DOHH2 (cell line): ENCODE data around the gene MRPL27.
A peak's percentile ranks its signal among the peaks of the same experiment; 100 is the strongest.

Experiments
- H3F3A ChIP-seq: fragments of 200-600 bp; sonication (generic), shearing (Covaris generic); 2 replicates; pipeline ENCODE4 v1.6.0; 2016; ENCODE audit warnings: antibody characterized with exemption, mild to moderate bottlenecking; ENCODE audit not compliant: control insufficient read depth, insufficient read depth
- H3K27ac ChIP-seq: fragments of 200-600 bp; sonication (generic); 2 replicates; pipeline ENCODE4 v1.5.1; 2014; ENCODE audit warnings: low read depth, mild to moderate bottlenecking, low read length, moderate library complexity
- H3K27me3 ChIP-seq: fragments of 200-600 bp; sonication (generic); 2 replicates; pipeline ENCODE4 v1.6.1; 2014; ENCODE audit warnings: mild to moderate bottlenecking, low read length, mixed read lengths; ENCODE audit not compliant: control insufficient read depth
- H3K36me3 ChIP-seq: fragments of 200-600 bp; sonication (generic); 2 replicates; pipeline ENCODE4 v1.6.1; 2014; ENCODE audit warnings: mild to moderate bottlenecking, low read length, moderate library complexity, mixed read lengths; ENCODE audit not compliant: control insufficient read depth
- H3K4me1 ChIP-seq: fragments of 200-600 bp; sonication (generic); 2 replicates; pipeline ENCODE4 v1.6.1; 2014; ENCODE audit warnings: mild to moderate bottlenecking, low read length, mixed read lengths; ENCODE audit not compliant: control insufficient read depth
- H3K4me2 ChIP-seq: fragments of 200-600 bp; sonication (generic); 2 replicates; pipeline ENCODE4 v1.6.0; 2014; ENCODE audit warnings: mild to moderate bottlenecking, low read length, moderate library complexity
- H3K4me3 ChIP-seq: fragments of 200-600 bp; sonication (generic); 2 replicates; pipeline ENCODE4 v1.5.1; 2014; ENCODE audit warnings: mild to moderate bottlenecking, low read length, mixed read lengths
- H3K79me2 ChIP-seq: fragments of 200-600 bp; sonication (generic); 2 replicates; pipeline ENCODE4 v1.6.1; 2014; ENCODE audit warnings: mild to moderate bottlenecking, low read length, mixed read lengths; ENCODE audit not compliant: control insufficient read depth
- H3K9me2 ChIP-seq: fragments of 200-600 bp; sonication (generic); replicated peaks from 2 replicates; pipeline ENCODE4 v1.6.1; 2014; ENCODE audit warnings: mild to moderate bottlenecking, low read length, mixed read lengths; ENCODE audit not compliant: control insufficient read depth
- H3K9me3 ChIP-seq: fragments of 200-600 bp; sonication (generic); 2 replicates; pipeline ENCODE4 v1.6.1; 2014; ENCODE audit warnings: antibody characterized with exemption, low read length, mixed read lengths; ENCODE audit not compliant: control insufficient read depth, insufficient read depth
- H4K20me1 ChIP-seq: fragments of 200-600 bp; sonication (generic); 2 replicates; pipeline ENCODE4 v1.6.0; 2014; ENCODE audit warnings: low read depth, mild to moderate bottlenecking, antibody characterized with exemption, low read length, moderate library complexity; ENCODE audit not compliant: control insufficient read depth, insufficient read depth
- CTCF ChIP-seq: fragments of 200-600 bp; sonication (generic); IDR thresholded peaks from one replicate; pipeline ENCODE4 v1.5.1; 2014; ENCODE audit warnings: antibody characterized with exemption, mild to moderate bottlenecking, low read depth, low read length; ENCODE audit not compliant: poor library complexity, severe bottlenecking
- EZH2phosphoT487 ChIP-seq: fragments of 200-600 bp; sonication (generic); IDR thresholded peaks from 2 replicates; pipeline ENCODE4 v1.6.1; 2017; ENCODE audit warnings: borderline replicate concordance, mild to moderate bottlenecking, antibody characterized with exemption, low read length, moderate library complexity, mixed read lengths

Gene MRPL27

DNA sequence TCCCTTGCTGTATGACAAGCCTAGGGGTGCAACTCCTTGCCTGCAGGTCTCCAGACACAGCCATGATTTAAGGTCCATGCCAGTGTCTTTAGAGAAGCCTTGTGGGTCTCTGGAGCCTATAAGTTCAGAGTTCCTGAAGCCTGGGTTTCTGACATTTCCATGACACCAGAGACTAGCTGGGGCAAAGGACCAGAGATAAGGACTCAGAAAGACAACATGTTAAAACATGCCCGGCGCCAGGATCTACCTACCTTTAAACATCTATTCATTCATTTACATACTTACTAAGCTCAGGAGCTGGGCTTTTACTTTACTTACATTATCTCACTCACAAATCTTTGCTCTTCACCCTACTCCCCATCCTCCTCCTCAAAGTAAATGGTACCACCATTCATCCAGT, 1.5 kb downstream of the MRPL27 start:
- Histone ChIP-seq H4K20me1 (no peaks in the 10 kb centered on the region), H3K4me2 (peak overlapping the region; percentile 95), H3K27ac (no peak overlapping the region), H3K27me3 (no peaks in the 10 kb centered on the region), H3K79me2 (peaks cover 36% of the 10 kb centered on the region), H3F3A (no peaks in the 10 kb centered on the region), H3K9me2 (no peaks in the 10 kb centered on the region), H3K4me3 (peak overlapping the region; percentile 95), H3K4me1 (peaks cover 21% of the 10 kb centered on the region), H3K36me3 (peaks cover 78% of the 10 kb centered on the region), H3K9me3 (no peaks in the 10 kb centered on the region)
- TF ChIP-seq EZH2phosphoT487 (no peak), CTCF (no peak)

DNA sequence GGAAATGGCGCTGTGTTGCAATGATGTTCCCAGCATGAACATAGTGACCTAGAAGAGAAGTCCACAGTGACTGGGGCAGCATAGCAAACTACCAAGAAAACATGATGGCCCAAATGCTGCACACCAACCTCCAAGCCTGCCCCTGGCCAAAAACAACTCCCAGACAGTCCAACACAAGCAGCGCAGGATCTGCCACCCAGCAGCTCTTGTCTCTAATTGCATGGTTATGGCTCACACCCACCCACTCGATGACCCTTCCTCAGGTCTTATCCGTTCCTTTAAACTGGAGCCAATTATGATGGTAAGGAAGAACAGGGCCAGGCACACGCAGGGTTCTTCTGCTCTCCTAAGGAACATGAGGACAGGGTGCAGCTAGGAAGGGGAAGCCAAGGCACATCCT, 2.9 kb downstream of the MRPL27 start:
- Histone ChIP-seq H3K27ac (no peak overlapping the region), H3F3A (no peaks in the 10 kb centered on the region), H3K4me3 (no peak overlapping the region), H3K9me2 (no peaks in the 10 kb centered on the region), H3K4me2 (no peak overlapping the region), H4K20me1 (no peaks in the 10 kb centered on the region), H3K36me3 (peaks cover 75% of the 10 kb centered on the region), H3K4me1 (peaks cover 21% of the 10 kb centered on the region), H3K27me3 (no peaks in the 10 kb centered on the region), H3K79me2 (peaks cover 36% of the 10 kb centered on the region), H3K9me3 (no peaks in the 10 kb centered on the region)
- TF ChIP-seq CTCF = no peak
- TF ChIP-seq EZH2phosphoT487 = no peak

- no peak for TF ChIP-seq CTCF
- no peak for TF ChIP-seq EZH2phosphoT487
- no peaks in the 10 kb centered on the region for H3K27me3 ChIP-seq
- no peak overlapping the region for H3K4me3 ChIP-seq
- H3K9me2 ChIP-seq = no peaks in the 10 kb centered on the region
- no peak overlapping the region for H3K27ac ChIP-seq
- H4K20me1 ChIP-seq = no peaks in the 10 kb centered on the region
- H3F3A ChIP-seq = peaks cover 2% of the 10 kb centered on the region
- peaks cover 21% of the 10 kb centered on the region for H3K79me2 ChIP-seq
- peaks cover 13% of the 10 kb centered on the region for H3K4me1 ChIP-seq
- no peaks in the 10 kb centered on the region for H3K9me3 ChIP-seq
- H3K36me3 ChIP-seq = peaks cover 65% of the 10 kb centered on the region
- H3K4me2 ChIP-seq = no peak overlapping the region
These were observed 5.6 kb downstream of the MRPL27 start for GRCh38 chr17:50367401-50367800.
